ENCODE data around the gene PLAC1. TPM values are rescaled to one million over a fixed set of nuclear protein-coding genes. Genes with fewer than 3 reads are reported as not detected.

PLAC1 gene
- polyA plus RNA-seq, 1 donor from 2014 or later = not detected

DNA sequence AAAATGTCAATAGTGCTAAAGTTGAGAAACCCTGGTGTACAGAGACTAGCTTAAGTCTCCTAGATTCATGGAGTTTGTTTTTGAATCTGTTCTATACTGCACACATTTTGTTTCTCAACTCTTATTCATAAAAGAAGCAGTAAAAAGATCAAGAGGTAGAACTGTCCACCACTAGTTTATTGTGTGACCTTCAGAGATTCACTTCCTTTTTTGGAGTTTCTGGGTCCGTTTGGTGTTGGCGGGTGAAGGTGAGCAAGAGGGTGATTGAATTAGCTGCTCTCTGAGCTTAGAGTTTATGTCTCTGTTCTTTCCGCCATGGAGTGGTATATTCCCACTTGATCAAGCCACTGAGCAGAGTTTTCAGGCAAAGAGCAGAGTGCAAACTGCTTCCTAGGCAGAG is 21.4 kb upstream of the PLAC1 start:
- no peaks in the 10 kb centered on the region for H3K9me3 Mint-ChIP-seq

DNA sequence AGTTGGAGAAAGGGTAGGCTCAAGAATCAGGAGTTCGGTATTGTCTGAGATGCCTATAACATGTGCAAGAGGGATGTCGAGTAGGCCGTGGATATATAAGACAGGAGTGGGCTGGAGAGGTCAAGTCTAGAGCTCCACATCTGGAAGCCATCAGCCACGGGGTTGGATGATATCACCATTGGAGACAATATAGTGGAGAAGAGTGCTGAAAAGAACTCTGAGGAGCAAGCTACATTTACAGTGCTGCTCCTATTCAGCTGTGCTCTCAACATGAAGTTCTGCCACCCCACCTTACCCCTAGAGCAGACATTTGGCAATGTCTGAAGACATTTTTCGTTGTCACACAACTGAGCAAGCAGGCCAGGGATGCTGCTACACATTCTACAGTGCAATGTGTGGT is 20.9 kb upstream of the PLAC1 start:
- no peak overlapping the region for H3K4me3 Mint-ChIP-seq
- H3K4me1 Mint-ChIP-seq = no peaks in the 10 kb centered on the region
- H3K9me3 Mint-ChIP-seq = no peaks in the 10 kb centered on the region
- no peak overlapping the region for H3K27ac Mint-ChIP-seq
- H3K36me3 Mint-ChIP-seq = no peaks in the 10 kb centered on the region
- H3K27me3 Mint-ChIP-seq = peaks cover 8% of the 10 kb centered on the region

More for the DNA sequence above, 21.4 kb upstream of the PLAC1 start:
- no peak overlapping the region for H3K4me3 Mint-ChIP-seq
- H3K4me1 Mint-ChIP-seq = no peaks in the 10 kb centered on the region
- H3K27ac Mint-ChIP-seq = no peak overlapping the region
- H3K36me3 Mint-ChIP-seq = no peaks in the 10 kb centered on the region
- peaks cover 8% of the 10 kb centered on the region for H3K27me3 Mint-ChIP-seq

- H3K9me3 Mint-ChIP-seq = no peaks in the 10 kb centered on the region
- H3K4me1 Mint-ChIP-seq = no peaks in the 10 kb centered on the region
- peaks cover 8% of the 10 kb centered on the region for H3K27me3 Mint-ChIP-seq
- no peak overlapping the region for H3K4me3 Mint-ChIP-seq
- no peaks in the 10 kb centered on the region for H3K36me3 Mint-ChIP-seq
- no peak overlapping the region for H3K27ac Mint-ChIP-seq
Observed at GRCh38 chrX:134677332-134677731, 19.1 kb upstream of the PLAC1 start.

DNA sequence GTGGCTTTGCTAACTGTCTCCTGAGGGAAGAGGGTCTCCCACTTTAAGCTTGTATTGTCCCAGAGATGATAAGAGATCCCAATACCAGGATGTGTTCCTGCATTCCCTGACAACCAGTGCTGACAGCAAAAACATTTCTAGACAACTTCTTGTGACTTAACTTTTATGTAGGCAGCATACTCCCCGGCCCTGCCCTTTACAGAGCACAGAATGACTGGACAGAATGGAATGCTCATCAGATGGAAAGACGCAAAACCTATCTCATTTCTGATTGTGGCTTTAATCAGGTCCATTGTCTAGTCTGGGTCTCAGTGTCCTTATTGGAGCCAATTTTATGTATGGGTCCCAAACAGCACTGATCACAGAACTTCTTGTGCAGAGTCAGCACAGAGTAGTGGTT is 18.2 kb upstream of the PLAC1 start:
- Mint-ChIP-seq H3K4me3 (no peak overlapping the region), H3K4me1 (no peaks in the 10 kb centered on the region), H3K27me3 (peaks cover 8% of the 10 kb centered on the region), H3K9me3 (peaks cover 0 to 3% (median 0%) of the 10 kb centered on the region in 3 donors), H3K27ac (no peak overlapping the region), H3K36me3 (no peaks in the 10 kb centered on the region)

GRCh38 chrX:134673123-134673522 is 14.9 kb upstream of the PLAC1 start:
- Mint-ChIP-seq H3K9me3 (peaks cover 0 to 6% (median 0%) of the 10 kb centered on the region in 3 donors), H3K27ac (no peak overlapping the region), H3K36me3 (no peaks in the 10 kb centered on the region), H3K27me3 (peaks cover 4% of the 10 kb centered on the region), H3K4me1 (no peaks in the 10 kb centered on the region), H3K4me3 (no peak overlapping the region)

GRCh38 chrX:134672101-134672500 is 13.8 kb upstream of the PLAC1 start:
- no peak overlapping the region for H3K27ac Mint-ChIP-seq
- H3K4me1 Mint-ChIP-seq = no peaks in the 10 kb centered on the region
- H3K27me3 Mint-ChIP-seq = peaks cover 1% of the 10 kb centered on the region
- peaks cover 0 to 6% (median 0%) of the 10 kb centered on the region in 3 donors for H3K9me3 Mint-ChIP-seq
- H3K36me3 Mint-ChIP-seq = no peaks in the 10 kb centered on the region
- H3K4me3 Mint-ChIP-seq = no peak overlapping the region

- Mint-ChIP-seq H3K36me3 (no peaks in the 10 kb centered on the region), H3K4me3 (no peak overlapping the region), H3K4me1 (no peaks in the 10 kb centered on the region), H3K27ac (no peak overlapping the region), H3K27me3 (no peaks in the 10 kb centered on the region), H3K9me3 (peaks cover 0 to 6% (median 0%) of the 10 kb centered on the region in 3 donors)
Observed at GRCh38 chrX:134671294-134671693, 13.0 kb upstream of the PLAC1 start.

GRCh38 chrX:134670134-134670924 is 12.1 kb upstream of the PLAC1 start:
- H3K36me3 Mint-ChIP-seq = no peaks in the 10 kb centered on the region
- no peak overlapping the region for H3K4me3 Mint-ChIP-seq
- peaks cover 0 to 6% (median 0%) of the 10 kb centered on the region in 3 donors for H3K9me3 Mint-ChIP-seq
- no peaks in the 10 kb centered on the region for H3K27me3 Mint-ChIP-seq
- no peak overlapping the region for H3K27ac Mint-ChIP-seq
- no peaks in the 10 kb centered on the region for H3K4me1 Mint-ChIP-seq

DNA sequence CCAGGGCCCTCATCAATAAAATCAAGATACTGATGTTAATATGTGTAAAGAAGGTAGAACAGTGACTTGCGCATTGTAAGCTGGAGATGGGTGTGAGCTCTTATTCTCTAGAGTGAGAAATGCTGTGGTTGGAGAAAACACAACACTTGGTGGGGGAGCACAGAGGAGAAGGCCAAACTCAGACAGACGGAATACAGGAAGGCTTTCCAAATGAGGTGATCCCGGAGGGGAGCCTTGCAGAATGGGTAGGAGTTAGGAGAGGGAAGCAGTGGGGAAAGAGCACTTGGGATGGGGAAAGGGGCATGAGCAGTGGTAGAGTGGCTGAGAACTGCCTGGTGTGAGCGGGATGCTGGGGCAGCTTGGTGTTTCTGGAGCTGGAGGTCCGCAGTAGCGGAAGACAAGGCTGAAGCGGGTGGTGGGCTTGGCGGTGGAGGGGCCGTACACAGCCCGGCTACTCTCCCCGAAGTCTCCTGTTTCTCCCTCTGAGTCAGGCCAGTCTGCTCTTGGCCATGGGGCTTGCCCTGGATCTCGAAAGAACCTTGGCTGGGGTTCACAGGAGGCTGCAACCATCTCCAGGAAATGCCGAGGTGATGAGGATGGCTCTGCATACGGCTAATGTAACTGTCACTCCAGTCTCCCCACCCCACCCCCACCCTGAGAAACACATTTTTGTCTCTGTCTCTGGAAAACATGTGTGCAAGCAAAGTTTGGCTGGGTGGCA is 11.3 kb upstream of the PLAC1 start:
- no peak overlapping the region for H3K4me3 Mint-ChIP-seq

GRCh38 chrX:134664202-134664601 is 5.9 kb upstream of the PLAC1 start:
- H3K36me3 Mint-ChIP-seq = peaks cover 1% of the 10 kb centered on the region
- H3K9me3 Mint-ChIP-seq = no peaks in the 10 kb centered on the region
- no peak overlapping the region for H3K4me3 Mint-ChIP-seq
- peaks cover 0 to 2% (median 0%) of the 10 kb centered on the region in 3 donors for H3K4me1 Mint-ChIP-seq
- H3K27me3 Mint-ChIP-seq = peaks cover 8% of the 10 kb centered on the region
- H3K27ac Mint-ChIP-seq = no peak overlapping the region

More for the DNA sequence above, 11.3 kb upstream of the PLAC1 start:
- H3K27me3 Mint-ChIP-seq = no peaks in the 10 kb centered on the region
- peaks cover 0 to 6% (median 0%) of the 10 kb centered on the region in 3 donors for H3K9me3 Mint-ChIP-seq
- H3K27ac Mint-ChIP-seq = no peak overlapping the region
- H3K4me1 Mint-ChIP-seq = no peaks in the 10 kb centered on the region
- no peaks in the 10 kb centered on the region for H3K36me3 Mint-ChIP-seq

GRCh38 chrX:134661295-134661694 is 3.0 kb upstream of the PLAC1 start:
- no peak overlapping the region for H3K4me3 Mint-ChIP-seq
- no peaks in the 10 kb centered on the region for H3K9me3 Mint-ChIP-seq
- peaks cover 16% of the 10 kb centered on the region for H3K27me3 Mint-ChIP-seq
- peaks cover 0 to 2% (median 0%) of the 10 kb centered on the region in 3 donors for H3K4me1 Mint-ChIP-seq
- peaks cover 1% of the 10 kb centered on the region for H3K36me3 Mint-ChIP-seq
- no peak overlapping the region for H3K27ac Mint-ChIP-seq

DNA sequence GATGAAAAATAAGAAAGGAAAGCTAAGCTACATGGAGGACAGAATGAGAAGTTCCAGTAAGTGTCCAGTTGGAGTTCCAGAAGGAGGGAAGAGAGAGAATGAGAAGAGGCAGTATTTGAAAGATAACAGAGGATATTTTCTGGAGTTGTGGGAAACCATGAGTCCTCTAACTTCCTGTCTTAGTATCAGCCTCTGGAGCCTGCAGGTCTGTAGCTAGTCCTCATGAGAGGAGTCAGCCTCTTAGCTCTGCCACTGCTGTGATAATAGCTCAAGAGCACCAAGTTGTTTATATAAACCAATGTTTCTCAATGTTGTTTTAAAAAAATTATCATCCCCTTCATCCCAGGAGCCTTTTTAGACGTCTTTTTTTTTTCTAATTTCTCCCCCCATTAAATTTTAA is 2.4 kb upstream of the PLAC1 start:
- Mint-ChIP-seq H3K4me3 (no peak overlapping the region), H3K27me3 (peaks cover 16% of the 10 kb centered on the region), H3K36me3 (peaks cover 1% of the 10 kb centered on the region), H3K27ac (no peak overlapping the region), H3K4me1 (peaks cover 0 to 2% (median 0%) of the 10 kb centered on the region in 3 donors), H3K9me3 (no peaks in the 10 kb centered on the region)

GRCh38 chrX:134659761-134660160 is 1.5 kb upstream of the PLAC1 start:
- H3K27ac Mint-ChIP-seq = no peak overlapping the region
- H3K27me3 Mint-ChIP-seq = peaks cover 16% of the 10 kb centered on the region
- H3K4me1 Mint-ChIP-seq = peaks cover 0 to 2% (median 0%) of the 10 kb centered on the region in 3 donors
- no peak overlapping the region for H3K4me3 Mint-ChIP-seq
- peaks cover 1% of the 10 kb centered on the region for H3K36me3 Mint-ChIP-seq
- no peaks in the 10 kb centered on the region for H3K9me3 Mint-ChIP-seq

DNA sequence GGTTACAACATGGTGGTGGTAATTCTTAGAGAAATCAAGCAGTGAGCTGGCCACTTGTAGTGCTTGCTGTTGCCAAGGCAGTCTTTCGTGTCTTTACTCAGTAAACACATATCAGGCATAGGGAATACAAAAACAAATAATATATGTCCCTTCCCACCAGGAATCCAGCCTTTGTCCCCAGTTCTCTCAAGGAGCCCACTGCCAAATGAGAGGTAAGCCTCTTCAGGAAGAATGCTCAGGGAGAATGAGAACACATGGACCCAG is 421 bp upstream of the PLAC1 start:
- peaks cover 0 to 3% (median 3%) of the 10 kb centered on the region in 3 donors for H3K4me1 Mint-ChIP-seq
- peaks cover 1% of the 10 kb centered on the region for H3K36me3 Mint-ChIP-seq
- H3K9me3 Mint-ChIP-seq = no peaks in the 10 kb centered on the region
- peaks cover 14% of the 10 kb centered on the region for H3K27me3 Mint-ChIP-seq
- no peak overlapping the region for H3K4me3 Mint-ChIP-seq
- H3K27ac Mint-ChIP-seq = no peak overlapping the region

DNA sequence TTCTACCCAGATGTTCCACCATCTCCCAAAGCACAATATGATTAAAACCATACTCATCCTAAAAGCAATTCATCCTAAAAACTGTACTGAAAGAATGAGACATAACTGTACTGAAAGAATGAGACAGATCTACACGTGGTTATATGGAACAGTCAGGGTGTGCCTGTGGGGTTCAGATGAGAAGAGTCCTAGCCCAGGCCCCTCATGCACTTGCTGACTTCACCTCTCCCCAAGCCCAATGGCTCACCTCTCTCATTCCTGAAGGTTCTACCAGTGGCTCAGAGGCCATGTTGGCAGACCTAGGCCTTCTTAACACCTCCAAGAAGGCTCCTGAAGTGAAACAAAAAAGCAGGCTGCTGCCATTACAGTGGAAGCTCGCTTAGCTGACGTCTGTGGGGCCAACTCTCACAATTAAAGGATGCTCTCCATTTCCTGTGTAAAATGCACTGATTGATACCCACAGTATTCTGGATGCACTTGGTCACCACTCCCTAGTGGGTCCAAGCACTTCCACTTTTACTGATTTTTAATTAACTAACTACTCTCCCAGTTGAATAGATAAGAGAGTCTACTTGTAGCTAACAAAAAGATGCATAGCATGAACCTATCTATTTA is 3.8 kb downstream of the PLAC1 start:
- peaks cover 10% of the 10 kb centered on the region for H3K27me3 Mint-ChIP-seq
- no peak overlapping the region for H3K4me3 Mint-ChIP-seq
- peaks cover 0 to 3% (median 1%) of the 10 kb centered on the region in 3 donors for H3K4me1 Mint-ChIP-seq
- no peak overlapping the region for H3K27ac Mint-ChIP-seq
- no peaks in the 10 kb centered on the region for H3K36me3 Mint-ChIP-seq
- H3K9me3 Mint-ChIP-seq = no peaks in the 10 kb centered on the region

Data from IgD-negative memory B cell (primary cell).